Vagina (tissue), 2 donors: ENCODE data around the gene PLEKHG4B.

Experiments
- POLR2A ChIP-seq, 2 donors: fragments of 450-650 bp; IDR thresholded peaks; one replicate each; pipeline ENCODE4 v1.6.1; 2017; ENCODE audit warnings: antibody characterized with exemption in 2 of 2, mild to moderate bottlenecking in 2 of 2, moderate library complexity in 2 of 2
- TF ChIP-seq, protein P1 (sequence below), 3 experiments: fragments of 450-650 bp in 2 of 3; fragments of 200-600 bp in 1 of 3; sonication (generic) in 1 of 3; IDR thresholded peaks; one replicate each; pipeline ENCODE4 v1.5.1; 2017 to 2019; ENCODE audit warnings: antibody characterized with exemption in 3 of 3, mild to moderate bottlenecking in 2 of 3, moderate library complexity in 2 of 3

DNA sequence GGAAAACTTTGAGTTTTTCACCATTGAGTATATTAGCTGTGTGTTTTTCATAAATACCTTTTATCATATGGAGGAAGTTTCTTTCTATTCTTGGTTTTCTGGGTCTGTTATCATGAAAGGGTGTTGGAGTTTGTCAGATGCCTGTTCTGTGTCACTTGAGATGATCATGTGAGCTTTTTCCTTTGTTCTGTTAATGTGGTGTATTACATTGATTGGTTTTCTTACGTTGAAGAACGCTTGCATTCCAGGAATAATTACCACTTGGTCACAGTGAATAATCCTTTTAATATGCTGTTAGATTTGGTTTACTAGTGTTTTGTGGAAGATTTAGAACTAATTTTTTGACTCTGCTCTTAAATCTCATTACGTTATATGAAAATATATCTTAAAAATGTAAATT lies 7.8 kb downstream of the PLEKHG4B start:
- TF ChIP-seq POLR2A (IDR thresholded peaks at IDR 0.05) = no peak
- TF ChIP-seq, protein P1, sequence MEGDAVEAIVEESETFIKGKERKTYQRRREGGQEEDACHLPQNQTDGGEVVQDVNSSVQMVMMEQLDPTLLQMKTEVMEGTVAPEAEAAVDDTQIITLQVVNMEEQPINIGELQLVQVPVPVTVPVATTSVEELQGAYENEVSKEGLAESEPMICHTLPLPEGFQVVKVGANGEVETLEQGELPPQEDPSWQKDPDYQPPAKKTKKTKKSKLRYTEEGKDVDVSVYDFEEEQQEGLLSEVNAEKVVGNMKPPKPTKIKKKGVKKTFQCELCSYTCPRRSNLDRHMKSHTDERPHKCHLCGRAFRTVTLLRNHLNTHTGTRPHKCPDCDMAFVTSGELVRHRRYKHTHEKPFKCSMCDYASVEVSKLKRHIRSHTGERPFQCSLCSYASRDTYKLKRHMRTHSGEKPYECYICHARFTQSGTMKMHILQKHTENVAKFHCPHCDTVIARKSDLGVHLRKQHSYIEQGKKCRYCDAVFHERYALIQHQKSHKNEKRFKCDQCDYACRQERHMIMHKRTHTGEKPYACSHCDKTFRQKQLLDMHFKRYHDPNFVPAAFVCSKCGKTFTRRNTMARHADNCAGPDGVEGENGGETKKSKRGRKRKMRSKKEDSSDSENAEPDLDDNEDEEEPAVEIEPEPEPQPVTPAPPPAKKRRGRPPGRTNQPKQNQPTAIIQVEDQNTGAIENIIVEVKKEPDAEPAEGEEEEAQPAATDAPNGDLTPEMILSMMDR (IDR thresholded peaks at IDR 0.05) = no peak
